Endometrial microvascular endothelial cells (primary cell): Measurements from ENCODE around the gene CRIP2. TPM values are rescaled to one million over a fixed set of nuclear protein-coding genes. Genes with fewer than 3 reads are reported as not detected.

ENCODE experiments used
- in situ Hi-C: cut with HindIII; loops from 2 replicates; pipeline ENCODE4 v1.10.0; 2017; ENCODE audit warnings: low sequenced_read_pairs, low pct_unique_long_range_greater_than_20kb; ENCODE audit errors: inconsistent ontology term
- total RNA-seq: library from RNA; depleted of rRNA; stranded (reverse); fragments of >200 nt; gene quantifications from one replicate; pipeline ENCODE4 v1.2.3, GENCODE V29; 2015; ENCODE audit errors: inconsistent ontology term

Gene CRIP2
- total RNA-seq, 1 donor from 2014 or later: 262 TPM

GRCh38 chr14:105492031-105492970 is 17.7 kb downstream of the CRIP2 start:
- in situ Hi-C loops: no loop called here

- in situ Hi-C loops: no loop called here
These were observed 18.6 kb downstream of the CRIP2 start for GRCh38 chr14:105492971-105493871.

GRCh38 chr14:105493921-105494605 is 19.4 kb downstream of the CRIP2 start:
- in situ Hi-C loops: no loop called here

- in situ Hi-C loops: no loop called here
These were observed 19.9 kb downstream of the CRIP2 start for GRCh38 chr14:105494606-105494929.

- in situ Hi-C loops: no loop called here
These were observed 20.7 kb downstream of the CRIP2 start for GRCh38 chr14:105495101-105495989.

- in situ Hi-C loops: no loop called here
These were observed 21.6 kb downstream of the CRIP2 start for GRCh38 chr14:105495990-105496830.

GRCh38 chr14:105496831-105497591 is 22.4 kb downstream of the CRIP2 start:
- in situ Hi-C loops: no loop called here

- in situ Hi-C loops: no loop called here
These were observed 23.2 kb downstream of the CRIP2 start for GRCh38 chr14:105497671-105498429.

- in situ Hi-C loops: no loop called here
These were observed 24.0 kb downstream of the CRIP2 start for GRCh38 chr14:105498430-105499255.

- in situ Hi-C loops: no loop called here
These were observed 24.8 kb downstream of the CRIP2 start for GRCh38 chr14:105499256-105500035.

- in situ Hi-C loops: no loop called here
These were observed 25.6 kb downstream of the CRIP2 start for GRCh38 chr14:105500036-105500725.

GRCh38 chr14:105500726-105501101 is 26.1 kb downstream of the CRIP2 start:
- in situ Hi-C loops: no loop called here

GRCh38 chr14:105501504-105502291 is 27.1 kb downstream of the CRIP2 start:
- in situ Hi-C loops: no loop called here
